GM19238 (cell line): ENCODE data around the gene KRTAP19-7.

ENCODE experiments used
- DNase-seq: peaks from one replicate; pipeline ENCODE4 v3.0.0; 2011; ENCODE audit warnings: low spot score; ENCODE audit not compliant: insufficient read length

The KRTAP19-7 gene

GRCh38 chr21:30561264-30561895 is at the start of gene KRTAP19-7:
TSS of gene KRTAP19-7 (minus strand) at chr21:30561314. CDS start at chr21:30561289, 25 bp downstream.
- DNase-seq = no peak

GRCh38 chr21:30605968-30606367 is 44.9 kb upstream of the KRTAP19-7 start:
- no peak for DNase-seq

- no peak for DNase-seq
Measured at GRCh38 chr21:30600787-30601186, 39.7 kb upstream of the KRTAP19-7 start, which contains the start of gene KRTAP22-1. TSS of gene KRTAP22-1 (plus strand) at chr21:30601087.

- DNase-seq = no peak
Measured at GRCh38 chr21:30598802-30599201, 37.7 kb upstream of the KRTAP19-7 start, which contains the start of gene KRTAP6-2. TSS of gene KRTAP6-2 (minus strand) at chr21:30598902. CDS start at chr21:30598874, 28 bp downstream.

- DNase-seq = no peak
Measured at GRCh38 chr21:30592140-30592539, 31.0 kb upstream of the KRTAP19-7 start, which contains the start of gene KRTAP6-3. TSS of gene KRTAP6-3 (plus strand) at chr21:30592440. CDS start at chr21:30592446, 6 bp downstream.

- no peak for DNase-seq
Measured at GRCh38 chr21:30590297-30590696, 29.2 kb upstream of the KRTAP19-7 start, which contains the start of gene KRTAP22-2. TSS of gene KRTAP22-2 (minus strand) at chr21:30590397.

- no peak for DNase-seq
Measured at GRCh38 chr21:30582870-30583269, 21.8 kb upstream of the KRTAP19-7 start.

GRCh38 chr21:30580132-30580531 is 19.0 kb upstream of the KRTAP19-7 start:
- no peak for DNase-seq

GRCh38 chr21:30579346-30579745 is 18.2 kb upstream of the KRTAP19-7 start:
- no peak for DNase-seq

- no peak for DNase-seq
Measured at GRCh38 chr21:30577766-30578165, 16.7 kb upstream of the KRTAP19-7 start.

GRCh38 chr21:30567617-30568016 is 6.5 kb upstream of the KRTAP19-7 start:
- no peak for DNase-seq

GRCh38 chr21:30563630-30564029 is 2.5 kb upstream of the KRTAP19-7 start:
- DNase-seq = no peak

GRCh38 chr21:30563072-30563471 is 2.0 kb upstream of the KRTAP19-7 start:
- DNase-seq = no peak

GRCh38 chr21:30561957-30562356 is 843 bp upstream of the KRTAP19-7 start:
- DNase-seq = no peak

GRCh38 chr21:30555095-30555494 is 6.0 kb downstream of the KRTAP19-7 start:
- no peak for DNase-seq

- no peak for DNase-seq
Measured at GRCh38 chr21:30552782-30553181, 8.3 kb downstream of the KRTAP19-7 start.

GRCh38 chr21:30541764-30542163 is 19.4 kb downstream of the KRTAP19-7 start, which contains the start of gene KRTAP19-6:
TSS of gene KRTAP19-6 (minus strand) at chr21:30541864. CDS start at chr21:30541833, 31 bp downstream.
- no peak for DNase-seq

- DNase-seq = no peak
Measured at GRCh38 chr21:30518876-30519275, 42.2 kb downstream of the KRTAP19-7 start.

GRCh38 chr21:30515681-30516080 is 45.4 kb downstream of the KRTAP19-7 start:
- no peak for DNase-seq
